ENCODE results near the gene DARS2. TPM values are rescaled to one million over a fixed set of nuclear protein-coding genes. Genes with fewer than 3 reads are reported as not detected.

DARS2 gene
- total and polyA plus RNA-seq, 10 of the 15 experiments (the other 5 are each of a cell fraction or from before 2014, with no cell fraction given) = 23.9 to 69.7 (median 37.3) TPM

DNA sequence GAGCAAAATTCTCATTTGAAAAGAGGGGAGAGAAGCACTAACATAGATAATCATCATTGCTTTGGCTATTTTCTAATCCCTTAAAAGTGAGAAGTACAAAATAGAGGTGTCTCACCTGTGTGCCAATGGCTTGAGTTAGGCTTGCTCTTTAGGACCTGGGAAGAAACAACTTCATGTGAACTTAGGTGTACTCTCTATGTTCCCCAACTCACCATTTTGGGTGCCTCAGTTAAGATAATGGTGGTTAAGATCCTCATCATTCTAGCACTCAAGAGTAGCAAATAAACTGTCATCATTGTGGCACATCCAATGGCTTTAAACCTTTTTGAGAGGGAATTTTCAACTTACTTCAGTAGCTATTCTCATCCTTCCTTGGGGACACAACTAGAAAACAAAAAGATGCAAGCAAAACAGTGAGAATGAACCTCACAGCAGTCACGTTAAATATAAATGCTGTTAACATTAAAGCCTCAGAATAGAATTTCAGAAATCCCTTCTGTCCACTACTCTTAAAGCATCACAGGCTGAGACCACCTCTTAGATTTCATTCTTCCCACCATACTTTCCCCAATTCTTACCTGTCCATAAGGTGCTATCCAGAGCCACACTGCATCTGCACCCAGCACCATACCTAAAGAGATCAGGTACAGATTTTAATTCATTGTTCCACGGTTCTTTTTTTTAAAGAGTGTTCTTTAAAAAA, 42.1 kb downstream of the DARS2 start:
- Histone ChIP-seq H3K4me2 (ENCODE audit: control insufficient read depth, insufficient read depth) (peak overlapping the region; percentile 76), H3K36me3 (ENCODE audit: control insufficient read depth in 2 of 2, insufficient read depth in 2 of 2, low read length in 1 of 2) (peaks cover 4 to 31% of the 10 kb centered on the region in 2 experiments), H4K20me1 (ENCODE audit: control insufficient read depth, insufficient read depth) (no peaks in the 10 kb centered on the region), H3K27ac (ENCODE audit: control insufficient read depth, insufficient read depth) (peak overlapping the region; percentile 89), H3K4me3 (peak overlapping the region; percentile 81), H3K79me2 (ENCODE audit: control insufficient read depth, insufficient read depth, low read length) (peaks cover 44% of the 10 kb centered on the region), H2AFZ (ENCODE audit: control insufficient read depth, low read depth, low read length) (no peak overlapping the region), H3K9me3 (replicated peaks; ENCODE audit: control insufficient read depth, insufficient read depth, low read length) (no peaks in the 10 kb centered on the region), H3K9ac (ENCODE audit: control insufficient read depth, insufficient read depth, low read length) (peak overlapping the region; percentile 73), H3K27me3 (replicated peaks in 1 of 2; ENCODE audit: control insufficient read depth in 2 of 2, insufficient read depth in 2 of 2, low read length in 1 of 2) (no peaks in the 10 kb centered on the region), H3K4me1 (ENCODE audit: control insufficient read depth, insufficient read depth, low read length) (peaks cover 19% of the 10 kb centered on the region)
- ChIA-PET RAD21 (ENCODE audit: unreplicated experiment) (no interaction called here), POLR2A (interaction anchor here (1.0 to 1.6 kb wide), 2 partner anchors 43 to 155 kb away, joined by 3 to 6 read pairs; partner anchors contain the start of genes CENPL and DARS2), CTCF (interaction anchor here (0.5 to 3.9 kb wide), 4 partner anchors 15 to 672 kb away, joined by 3 to 15 read pairs (median 5); no protein-coding TSS in a partner anchor), SMC1A (ENCODE audit: uncharacterized antibody, unreplicated experiment) (no interaction called here)
- in situ Hi-C loops (cut with MboI) = no loop called here
- 5% methylated on average over 2 of the region's 2 CpGs for WGBS (ENCODE audit: insufficient coverage, insufficient replicate concordance, low lambda C conversion rate, missing lambda C conversion rate)
- no peak for TF ChIP-seq SREBF2 (IDR thresholded peaks at IDR 0.05; ENCODE audit: low read length)
- peak; percentile 60; the same call in 1 of the 2 replicates for TF ChIP-seq SMAD5 (IDR thresholded peaks at IDR 0.05; ENCODE audit: low read depth)
- no peak for TF ChIP-seq POU2F2 (IDR thresholded peaks at IDR 0.05; ENCODE audit: borderline replicate concordance, low read depth, low read length)
- TF ChIP-seq KDM1A (IDR thresholded peaks at IDR 0.05; ENCODE audit: borderline replicate concordance) = no peak
- no peak for TF ChIP-seq TCF3 (IDR thresholded peaks at IDR 0.05; ENCODE audit: borderline replicate concordance, insufficient read depth, low read depth, low read length)
- no peak for TF ChIP-seq CREM (IDR thresholded peaks at IDR 0.05; ENCODE audit: low read depth)
- no peak for TF ChIP-seq SRF (IDR thresholded peaks at IDR 0.05; ENCODE audit: low read depth in 2 of 2, low read length in 2 of 2)
- TF ChIP-seq DPF2 (IDR thresholded peaks at IDR 0.05) = no peak
- no peak for TF ChIP-seq NBN (IDR thresholded peaks at IDR 0.05)
- DNase-seq (ENCODE audit: low read depth, low spot score) = no peak
- FAIRE-seq = peak; percentile 23
- BruUV-seq (replicated peaks) = no TSS peak
- no peak for ATAC-seq
- intact Hi-C loops (cut with micrococcal nuclease; ENCODE audit: unreplicated experiment) = loop anchor here (5.0 to 10.0 kb wide), 4 partner anchors 138 to 348 kb away; partner anchors contain the start of genes RABGAP1L and RC3H1

All from GM12878 (cell line).